GM12878 (cell line): ENCODE measurements around the gene FOXK1. TPM values are rescaled to one million over a fixed set of nuclear protein-coding genes. Genes with fewer than 3 reads are reported as not detected.

Source experiments
- ATAC-seq: fragments of 200-7000 bp; cut with Tn5 transposase; 3 replicates; pipeline ENCODE4 v1.9.1; 2020; ENCODE audit warnings: mild to moderate bottlenecking, moderate library complexity
- BruUV-seq: library from RNA; stranded (reverse); fragments of 400-500 nt; replicated peaks from 2 replicates; lab custom pipeline; 2021; lab: Mats Ljungman, UMichigan
- CTCF ChIA-PET: fragments of 300-600 bp; sonication (Branson Sonifier 250); formaldehyde crosslinking; extraction: SDS; loops from one replicate; lab custom pipeline; 2021; ENCODE audit warnings: inconsistent platforms; lab: Yijun Ruan, JAX
- POLR2A ChIA-PET: fragments of 350-600 bp; formaldehyde crosslinking; extraction: SDS; loops from one replicate; lab custom pipeline; 2021; ENCODE audit warnings: inconsistent platforms; lab: Charles Lee
- RAD21 ChIA-PET: fragments of 300-600 bp; sonication (Branson Sonifier 250); formaldehyde crosslinking; loops from one replicate; lab custom pipeline; 2023; ENCODE audit warnings: antibody characterized with exemption; ENCODE audit not compliant: unreplicated experiment; lab: Charles Lee
- SMC1A ChIA-PET: fragments of 300-600 bp; sonication (Branson Sonifier 250); formaldehyde crosslinking; loops from one replicate; lab custom pipeline; 2023; ENCODE audit not compliant: unreplicated experiment, uncharacterized antibody; lab: Charles Lee
- DNase-seq: peaks from one replicate; pipeline ENCODE4 v3.0.0-alpha.2; 2011; ENCODE audit warnings: low read depth, low spot score
- FAIRE-seq: peaks from 3 replicates; lab custom pipeline; 2011; peaks lifted over from hg19 to GRCh38; lab: Jason Lieb, UNC
- H2AFZ ChIP-seq: 2 replicates; pipeline ENCODE4 v1.6.0; 2011; ENCODE audit warnings: low read depth, low read length, control low read depth; ENCODE audit not compliant: control insufficient read depth
- H3K27ac ChIP-seq: 2 replicates; pipeline ENCODE4 v1.5.1; 2011; ENCODE audit warnings: control low read depth; ENCODE audit not compliant: control insufficient read depth, insufficient read depth
- H3K27me3 ChIP-seq, 2 experiments: replicated peaks in 1 of 2; 2 replicates each; pipeline versions ENCODE4 v1.6.0 to v1.6.1; 2011; ENCODE audit warnings: low read length in 1 of 2; ENCODE audit not compliant: control insufficient read depth in 2 of 2, insufficient read depth in 2 of 2
- H3K36me3 ChIP-seq, 2 experiments: 2 replicates each; pipeline ENCODE4 v1.5.1; 2011; ENCODE audit warnings: low read length in 1 of 2; ENCODE audit not compliant: control insufficient read depth in 2 of 2, insufficient read depth in 2 of 2
- H3K4me1 ChIP-seq: 2 replicates; pipeline ENCODE4 v1.6.1; 2011; ENCODE audit warnings: mild to moderate bottlenecking, low read length, moderate library complexity, mixed read lengths; ENCODE audit not compliant: control insufficient read depth, insufficient read depth
- H3K4me2 ChIP-seq: 2 replicates; pipeline ENCODE4 v1.6.0; 2011; ENCODE audit warnings: control low read depth; ENCODE audit not compliant: control insufficient read depth, insufficient read depth
- H3K4me3 ChIP-seq: fragments of 200-600 bp; sonication (generic); 2 replicates; pipeline ENCODE4 v1.5.1; 2016
- H3K79me2 ChIP-seq: 2 replicates; pipeline ENCODE4 v1.6.0; 2011; ENCODE audit warnings: low read length; ENCODE audit not compliant: control insufficient read depth, insufficient read depth
- H3K9ac ChIP-seq: 2 replicates; pipeline ENCODE4 v1.8.0; 2011; ENCODE audit warnings: low read length, control low read depth, mixed read lengths; ENCODE audit not compliant: control insufficient read depth, insufficient read depth
- H3K9me3 ChIP-seq: replicated peaks from 3 replicates; pipeline ENCODE4 v1.5.1; 2011; ENCODE audit warnings: mild to moderate bottlenecking, low read length; ENCODE audit not compliant: control insufficient read depth, insufficient read depth
- H4K20me1 ChIP-seq: 2 replicates; pipeline ENCODE4 v1.6.0; 2011; ENCODE audit not compliant: control insufficient read depth, insufficient read depth
- BRCA1 ChIP-seq: IDR thresholded peaks from 2 replicates; pipeline ENCODE4 v1.6.1; 2011; ENCODE audit warnings: low read depth, low read length, improper control_type of control experiment
- CHD2 ChIP-seq: IDR thresholded peaks from 2 replicates; pipeline ENCODE4 v1.6.1; 2011; ENCODE audit warnings: low read depth, low read length, improper control_type of control experiment, borderline replicate concordance
- GABPA ChIP-seq: IDR thresholded peaks from 2 replicates; pipeline ENCODE4 v1.6.1; 2014; ENCODE audit warnings: antibody characterized with exemption, low read depth, mild to moderate bottlenecking, inconsistent platforms
- HDGF ChIP-seq: fragments of 450-650 bp; IDR thresholded peaks from 2 replicates; pipeline ENCODE4 v1.6.1; 2016; ENCODE audit warnings: antibody characterized with exemption
- PAX5 ChIP-seq: IDR thresholded peaks from 2 replicates; pipeline ENCODE4 v1.6.1; 2011; ENCODE audit warnings: low read depth, low read length, borderline replicate concordance
- POLR2AphosphoS5 ChIP-seq: IDR thresholded peaks from 2 replicates; pipeline ENCODE4 v1.6.1; 2011; ENCODE audit warnings: mild to moderate bottlenecking, low read length, inconsistent platforms
- RCOR1 ChIP-seq: conservative IDR thresholded peaks from 2 replicates; pipeline ENCODE4 v1.6.1; 2012; ENCODE audit warnings: low read depth, low read length, improper control_type of control experiment
- TCF7 ChIP-seq: IDR thresholded peaks from 2 replicates; pipeline ENCODE4 v1.6.1; 2014; ENCODE audit warnings: antibody characterized with exemption, borderline replicate concordance
- ZNF207 ChIP-seq: fragments of 450-650 bp; IDR thresholded peaks from 2 replicates; pipeline ENCODE4 v1.6.1; 2014; ENCODE audit warnings: antibody characterized with exemption, mild to moderate bottlenecking, borderline replicate concordance
- WGBS: methylation state at CpG from one replicate; pipeline ENCODE4 v1.1.6; 2016; ENCODE audit warnings: low lambda C conversion rate; ENCODE audit not compliant: insufficient replicate concordance, insufficient coverage; ENCODE audit errors: missing lambda C conversion rate; 5-methylcytosine and 5-hydroxymethylcytosine counted together
- in situ Hi-C: fragments of 300-500 bp; cut with MboI; formaldehyde crosslinking; loops from 9 replicates; pipeline ENCODE4 v1.14.3; 2018; ENCODE audit warnings: mixed read lengths
- intact Hi-C: fragments of 100-400 bp; cut with micrococcal nuclease; formaldehyde crosslinking; loops from one replicate; pipeline ENCODE4 v1.14.2; 2022; ENCODE audit not compliant: unreplicated experiment
- polyA plus RNA-seq, 11 experiments: library from polyadenylated mRNA; depleted of rRNA in 4 of 11; unstranded in 6 of 11; stranded (reverse) in 5 of 11; fragments of >200 nt; fragmentation: Nextera tagmentation in 4 of 11; fragmentation: Illumina TruSeq in 1 of 11; extraction: Ambion mirVana in 4 of 11; extraction: Trizol in 1 of 11; gene quantifications; 1 replicate in 1 of 11; 2 replicates in 10 of 11; pipeline versions ENCODE4 v1.2.1 to v1.2.3, GENCODE V29; 2011 to 2016; ENCODE audit warnings: inconsistent platforms in 2 of 11, missing spikeins in 2 of 11, low read depth in 1 of 11
- total RNA-seq, 4 experiments: library from RNA; depleted of rRNA in 3 of 4; stranded (reverse); fragments of >200 nt in 3 of 4; fragmentation: Illumina TruSeq in 1 of 4; extraction: Trizol in 1 of 4; gene quantifications; 2 replicates each; pipeline versions ENCODE4 v1.2.1 to v1.2.3, GENCODE V29; 2013 to 2021
- TF ChIP-seq, protein P1 (sequence below): fragments of 450-650 bp; IDR thresholded peaks from 2 replicates; pipeline ENCODE4 v1.6.1; 2016; ENCODE audit warnings: mild to moderate bottlenecking
- TF ChIP-seq, protein P2 (sequence below): fragments of 450-650 bp; conservative IDR thresholded peaks from 2 replicates; pipeline ENCODE4 v1.6.1; 2017; ENCODE audit warnings: mild to moderate bottlenecking, moderate library complexity
- TF ChIP-seq, protein P3 (sequence below): fragments of 450-650 bp; IDR thresholded peaks from 2 replicates; pipeline ENCODE4 v1.6.1; 2017; ENCODE audit warnings: mild to moderate bottlenecking

FOXK1 gene
- total and polyA plus RNA-seq, 10 of the 15 experiments (the other 5 are each of a cell fraction or from before 2014, with no cell fraction given): 0.24 to 31.8 (median 4.5) TPM

- no peaks in the 10 kb centered on the region for H3K27me3 ChIP-seq
- peaks cover 39% of the 10 kb centered on the region for H3K79me2 ChIP-seq
- DNase-seq (no peak), FAIRE-seq (no peak), ATAC-seq (no peak)
- 96% methylated on average over 27 of the region's 29 CpGs for WGBS
- no peak for TF ChIP-seq CHD2
- ChIA-PET RAD21 (no interaction called here), SMC1A (no interaction called here), POLR2A (no interaction called here), CTCF (no interaction called here)
- H3K9ac ChIP-seq: no peak overlapping the region
- H3K36me3 ChIP-seq: peaks cover 0 to 8% of the 10 kb centered on the region in 2 experiments; a peak in 3 of 4 replicates
- peaks cover 30% of the 10 kb centered on the region for H3K4me1 ChIP-seq
- in situ Hi-C loops (no loop called here), intact Hi-C loops (no loop called here)
- no peak overlapping the region for H3K4me3 ChIP-seq
- no TSS peak for BruUV-seq
- H4K20me1 ChIP-seq: peaks cover 6% of the 10 kb centered on the region
- no peaks in the 10 kb centered on the region for H3K9me3 ChIP-seq
- H2AFZ ChIP-seq: no peak overlapping the region
- H3K4me2 ChIP-seq: no peak overlapping the region
- no peak overlapping the region for H3K27ac ChIP-seq
Measured at GRCh38 chr7:4716946-4717795, 35.1 kb downstream of the FOXK1 start.

GRCh38 chr7:4718075-4718474, 36.0 kb downstream of the FOXK1 start:
- no peak overlapping the region for H3K9ac ChIP-seq
- no peaks in the 10 kb centered on the region for H3K27me3 ChIP-seq
- no peak overlapping the region for H3K4me3 ChIP-seq
- WGBS: 96% methylated on average over 22 of the region's 22 CpGs
- H3K4me1 ChIP-seq: peaks cover 28% of the 10 kb centered on the region
- H3K4me2 ChIP-seq: no peak overlapping the region
- ChIA-PET RAD21 (no interaction called here), SMC1A (no interaction called here), POLR2A (no interaction called here), CTCF (no interaction called here)
- peaks cover 42% of the 10 kb centered on the region for H3K79me2 ChIP-seq
- no peak overlapping the region for H3K27ac ChIP-seq
- FAIRE-seq (no peak), DNase-seq (no peak), ATAC-seq (no peak)
- no TSS peak for BruUV-seq
- in situ Hi-C loops: no loop called here
- H4K20me1 ChIP-seq: peaks cover 6% of the 10 kb centered on the region
- intact Hi-C loops: no loop called here
- H3K9me3 ChIP-seq: no peaks in the 10 kb centered on the region
- no peak overlapping the region for H2AFZ ChIP-seq
- H3K36me3 ChIP-seq: peaks cover 2 to 15% of the 10 kb centered on the region in 2 experiments; a peak in 3 of 4 replicates
- TF ChIP-seq POLR2AphosphoS5 (no peak), BRCA1 (no peak), ZNF207 (no peak), TCF7 (no peak), HDGF (no peak), PAX5 (no peak), RCOR1 (no peak), GABPA (no peak)
- TF ChIP-seq, protein P1, sequence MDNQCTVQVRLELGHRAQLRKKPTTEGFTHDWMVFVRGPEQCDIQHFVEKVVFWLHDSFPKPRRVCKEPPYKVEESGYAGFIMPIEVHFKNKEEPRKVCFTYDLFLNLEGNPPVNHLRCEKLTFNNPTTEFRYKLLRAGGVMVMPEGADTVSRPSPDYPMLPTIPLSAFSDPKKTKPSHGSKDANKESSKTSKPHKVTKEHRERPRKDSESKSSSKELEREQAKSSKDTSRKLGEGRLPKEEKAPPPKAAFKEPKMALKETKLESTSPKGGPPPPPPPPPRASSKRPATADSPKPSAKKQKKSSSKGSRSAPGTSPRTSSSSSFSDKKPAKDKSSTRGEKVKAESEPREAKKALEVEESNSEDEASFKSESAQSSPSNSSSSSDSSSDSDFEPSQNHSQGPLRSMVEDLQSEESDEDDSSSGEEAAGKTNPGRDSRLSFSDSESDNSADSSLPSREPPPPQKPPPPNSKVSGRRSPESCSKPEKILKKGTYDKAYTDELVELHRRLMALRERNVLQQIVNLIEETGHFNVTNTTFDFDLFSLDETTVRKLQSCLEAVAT: no peak
- TF ChIP-seq, protein P2, sequence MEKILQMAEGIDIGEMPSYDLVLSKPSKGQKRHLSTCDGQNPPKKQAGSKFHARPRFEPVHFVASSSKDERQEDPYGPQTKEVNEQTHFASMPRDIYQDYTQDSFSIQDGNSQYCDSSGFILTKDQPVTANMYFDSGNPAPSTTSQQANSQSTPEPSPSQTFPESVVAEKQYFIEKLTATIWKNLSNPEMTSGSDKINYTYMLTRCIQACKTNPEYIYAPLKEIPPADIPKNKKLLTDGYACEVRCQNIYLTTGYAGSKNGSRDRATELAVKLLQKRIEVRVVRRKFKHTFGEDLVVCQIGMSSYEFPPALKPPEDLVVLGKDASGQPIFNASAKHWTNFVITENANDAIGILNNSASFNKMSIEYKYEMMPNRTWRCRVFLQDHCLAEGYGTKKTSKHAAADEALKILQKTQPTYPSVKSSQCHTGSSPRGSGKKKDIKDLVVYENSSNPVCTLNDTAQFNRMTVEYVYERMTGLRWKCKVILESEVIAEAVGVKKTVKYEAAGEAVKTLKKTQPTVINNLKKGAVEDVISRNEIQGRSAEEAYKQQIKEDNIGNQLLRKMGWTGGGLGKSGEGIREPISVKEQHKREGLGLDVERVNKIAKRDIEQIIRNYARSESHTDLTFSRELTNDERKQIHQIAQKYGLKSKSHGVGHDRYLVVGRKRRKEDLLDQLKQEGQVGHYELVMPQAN: no peak
- TF ChIP-seq, protein P3, sequence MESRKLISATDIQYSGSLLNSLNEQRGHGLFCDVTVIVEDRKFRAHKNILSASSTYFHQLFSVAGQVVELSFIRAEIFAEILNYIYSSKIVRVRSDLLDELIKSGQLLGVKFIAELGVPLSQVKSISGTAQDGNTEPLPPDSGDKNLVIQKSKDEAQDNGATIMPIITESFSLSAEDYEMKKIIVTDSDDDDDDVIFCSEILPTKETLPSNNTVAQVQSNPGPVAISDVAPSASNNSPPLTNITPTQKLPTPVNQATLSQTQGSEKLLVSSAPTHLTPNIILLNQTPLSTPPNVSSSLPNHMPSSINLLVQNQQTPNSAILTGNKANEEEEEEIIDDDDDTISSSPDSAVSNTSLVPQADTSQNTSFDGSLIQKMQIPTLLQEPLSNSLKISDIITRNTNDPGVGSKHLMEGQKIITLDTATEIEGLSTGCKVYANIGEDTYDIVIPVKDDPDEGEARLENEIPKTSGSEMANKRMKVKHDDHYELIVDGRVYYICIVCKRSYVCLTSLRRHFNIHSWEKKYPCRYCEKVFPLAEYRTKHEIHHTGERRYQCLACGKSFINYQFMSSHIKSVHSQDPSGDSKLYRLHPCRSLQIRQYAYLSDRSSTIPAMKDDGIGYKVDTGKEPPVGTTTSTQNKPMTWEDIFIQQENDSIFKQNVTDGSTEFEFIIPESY: no peak
